HG03108 (cell line): ENCODE measurements around the gene ISG20L2.
"Not testable (repeated sequence)": the region's sequence is repeated elsewhere in the genome, so short reads cannot be mapped to it uniquely, and the experiment has no call there.

Experiments used
- ATAC-seq: cut with Tn5 transposase; IDR thresholded peaks from one replicate; pipeline ENCODE4 v1.9.1; 2021; ENCODE audit warnings: moderate library complexity; ENCODE audit not compliant: unreplicated experiment

The ISG20L2 gene, protein sequence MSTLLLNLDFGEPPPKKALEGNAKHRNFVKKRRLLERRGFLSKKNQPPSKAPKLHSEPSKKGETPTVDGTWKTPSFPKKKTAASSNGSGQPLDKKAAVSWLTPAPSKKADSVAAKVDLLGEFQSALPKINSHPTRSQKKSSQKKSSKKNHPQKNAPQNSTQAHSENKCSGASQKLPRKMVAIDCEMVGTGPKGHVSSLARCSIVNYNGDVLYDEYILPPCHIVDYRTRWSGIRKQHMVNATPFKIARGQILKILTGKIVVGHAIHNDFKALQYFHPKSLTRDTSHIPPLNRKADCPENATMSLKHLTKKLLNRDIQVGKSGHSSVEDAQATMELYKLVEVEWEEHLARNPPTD

GRCh38 chr1:156728599-156729462 lies at the start of gene ISG20L2:
ISG20L2 (minus strand) TSS chr1:156728766; CDS start chr1:156727652, 1,114 bp downstream.
- peak; percentile 86 for ATAC-seq

DNA sequence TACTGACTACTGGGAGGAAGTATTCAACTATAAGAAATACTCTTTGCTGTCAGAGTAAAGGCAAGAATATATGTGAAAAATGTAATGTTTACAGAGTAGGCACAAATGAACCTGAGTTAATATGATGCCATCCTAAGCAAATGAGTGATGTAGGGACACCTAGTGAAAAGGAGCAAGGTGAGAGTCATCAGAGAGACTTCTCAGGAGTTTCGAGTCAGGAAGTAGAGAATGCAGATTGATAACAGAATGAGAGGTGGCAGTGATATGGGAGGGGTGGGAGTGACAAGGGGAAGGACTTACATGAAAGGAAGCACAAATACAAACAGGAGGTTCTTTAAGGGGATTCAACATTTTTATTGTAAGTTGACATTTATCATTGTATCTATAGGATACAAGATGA lies 49.0 kb upstream of the ISG20L2 start:
- no peak for ATAC-seq

GRCh38 chr1:156776942-156777341 lies 48.4 kb upstream of the ISG20L2 start:
- ATAC-seq = no peak

- no peak for ATAC-seq
Measured at GRCh38 chr1:156775799-156776198, 47.2 kb upstream of the ISG20L2 start.

DNA sequence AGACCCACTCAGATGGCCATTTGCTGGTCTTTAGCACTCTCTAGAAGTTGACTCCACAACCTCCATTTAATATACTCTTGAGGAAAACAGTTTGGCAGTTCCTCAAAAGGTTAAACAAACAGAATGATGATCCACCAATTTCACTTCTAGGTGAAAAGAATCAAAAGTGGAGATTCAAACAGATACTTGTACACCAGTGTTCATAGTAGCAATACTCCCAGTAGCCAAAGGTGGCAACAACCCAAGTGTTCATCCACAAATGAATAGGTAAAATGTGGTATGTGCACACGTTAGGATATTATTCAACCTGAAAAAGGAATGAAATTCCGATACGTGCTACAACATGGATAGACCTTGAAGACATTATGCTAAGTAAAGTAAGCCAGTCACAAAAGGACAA lies 45.0 kb upstream of the ISG20L2 start:
- no peak for ATAC-seq

- no peak for ATAC-seq
Measured at GRCh38 chr1:156772728-156773497, 44.3 kb upstream of the ISG20L2 start.

- ATAC-seq = no peak
Measured at GRCh38 chr1:156772222-156772621, 43.7 kb upstream of the ISG20L2 start.

- ATAC-seq = no peak
Measured at GRCh38 chr1:156768610-156769295, 40.2 kb upstream of the ISG20L2 start.

DNA sequence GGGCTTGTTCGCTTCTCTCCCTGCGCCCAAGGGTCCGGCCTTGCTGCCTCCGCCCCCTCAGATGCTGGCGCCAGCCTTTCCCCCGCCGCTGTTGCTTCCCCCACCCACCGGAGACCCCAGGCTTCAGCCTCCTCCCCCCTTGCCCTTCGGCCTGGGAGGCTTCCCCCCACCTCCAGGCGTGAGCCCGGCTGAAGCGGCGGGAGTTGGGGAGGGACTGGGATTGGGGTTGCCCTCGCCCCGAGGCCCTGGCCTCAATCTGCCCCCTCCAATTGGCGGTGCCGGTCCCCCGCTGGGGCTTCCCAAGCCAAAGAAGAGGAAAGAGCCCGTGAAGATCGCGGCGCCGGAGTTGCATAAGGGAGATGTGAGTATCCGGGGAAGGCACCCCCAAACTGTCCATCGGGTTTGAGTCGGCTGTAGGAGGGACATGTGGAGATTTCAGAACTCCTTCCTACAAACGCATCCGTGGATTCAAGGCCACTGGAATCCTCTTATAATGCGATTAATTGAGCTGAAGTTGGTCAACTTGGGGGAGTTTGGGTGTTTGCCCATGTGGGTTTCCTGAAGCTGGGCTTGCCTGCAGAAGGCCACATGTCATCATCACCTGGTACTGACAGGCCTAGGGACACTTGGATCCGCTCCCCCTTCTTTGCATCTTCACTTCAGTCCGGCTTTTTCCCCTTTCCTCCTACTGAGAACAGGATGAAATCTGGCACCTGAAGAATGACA lies 39.5 kb upstream of the ISG20L2 start:
- ATAC-seq = no peak

- peak; percentile 92 for ATAC-seq
Measured at GRCh38 chr1:156767101-156767878, 38.7 kb upstream of the ISG20L2 start, which contains the start of gene PRCC. PRCC (plus strand) TSS chr1:156767535; CDS start chr1:156767772, 237 bp downstream.

DNA sequence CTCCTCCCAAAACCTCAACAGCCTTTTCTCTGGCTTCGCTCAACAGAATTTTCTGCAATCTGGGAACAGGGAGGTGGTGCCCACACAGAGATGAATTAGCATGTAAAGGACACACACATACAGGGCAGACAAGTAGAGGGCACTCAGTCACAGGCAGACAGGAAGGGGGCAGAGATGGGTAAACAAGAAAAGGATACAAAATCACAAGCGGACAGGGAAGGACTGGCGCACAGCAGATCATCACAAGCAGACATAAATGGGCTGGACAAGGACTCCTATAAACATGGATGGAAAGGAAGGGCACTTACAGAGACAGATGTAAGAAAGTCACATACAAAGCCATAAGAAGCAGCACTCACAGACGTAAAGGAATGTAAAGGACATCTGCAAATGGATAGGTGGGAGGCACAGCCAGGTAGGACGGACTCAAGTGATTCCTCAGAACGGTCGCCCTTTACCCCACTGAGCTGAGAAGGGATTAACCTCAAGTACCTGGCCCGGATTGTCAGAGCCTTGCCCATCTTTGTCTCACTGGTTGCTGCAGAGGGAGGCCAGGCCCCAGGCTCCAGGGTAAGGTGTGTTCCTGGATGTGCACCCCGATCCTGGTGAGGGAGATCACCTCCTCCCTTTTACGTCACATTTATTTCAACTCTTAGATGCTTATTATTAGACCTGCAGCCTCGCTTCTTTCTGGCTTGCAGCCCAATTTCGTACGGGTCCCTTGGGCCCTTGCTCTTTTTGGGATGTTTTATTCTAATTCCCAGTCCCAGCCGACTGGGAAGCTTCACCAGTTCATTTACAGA lies 37.9 kb upstream of the ISG20L2 start:
- peak; percentile 2 for ATAC-seq

DNA sequence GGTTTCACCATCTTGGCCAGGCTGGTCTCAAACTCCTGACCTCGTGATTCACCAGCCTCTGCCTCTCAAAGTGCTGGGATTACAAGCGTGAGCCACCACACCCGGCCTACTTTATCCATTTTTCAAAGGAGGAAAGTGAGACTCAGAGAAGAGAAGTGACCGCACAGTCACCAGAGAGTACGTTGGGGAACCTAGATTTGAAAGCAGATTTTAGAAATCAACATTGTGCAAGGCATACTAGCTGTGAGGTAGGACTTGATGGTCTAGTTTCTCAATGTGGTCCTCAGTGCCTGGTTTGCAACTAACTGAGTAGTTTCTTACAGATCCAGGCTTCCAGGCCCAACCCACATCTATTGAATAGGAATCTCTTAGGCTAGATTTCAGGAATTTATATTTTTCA lies 37.1 kb upstream of the ISG20L2 start:
- no peak for ATAC-seq

DNA sequence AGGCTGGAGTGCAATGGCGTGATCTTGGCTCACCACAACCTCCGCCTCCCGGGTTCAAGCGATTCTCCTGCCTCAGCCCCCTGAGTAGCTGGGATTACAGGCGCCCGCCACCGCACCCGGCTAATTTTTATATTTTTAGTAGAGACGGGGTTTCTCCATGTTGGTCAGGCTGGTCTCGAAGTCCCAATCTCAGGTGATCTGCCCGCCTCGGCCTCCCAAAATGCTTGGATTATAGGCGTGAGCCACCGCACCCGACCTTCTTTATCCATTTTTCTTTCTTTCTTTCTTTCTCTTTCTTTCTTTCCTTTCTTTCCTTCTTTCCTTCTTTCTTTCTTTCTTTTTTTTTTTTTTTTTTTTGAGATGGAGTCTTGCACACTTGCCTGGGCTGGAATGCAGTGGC lies 36.6 kb upstream of the ISG20L2 start:
- not testable (repeated sequence) for ATAC-seq

DNA sequence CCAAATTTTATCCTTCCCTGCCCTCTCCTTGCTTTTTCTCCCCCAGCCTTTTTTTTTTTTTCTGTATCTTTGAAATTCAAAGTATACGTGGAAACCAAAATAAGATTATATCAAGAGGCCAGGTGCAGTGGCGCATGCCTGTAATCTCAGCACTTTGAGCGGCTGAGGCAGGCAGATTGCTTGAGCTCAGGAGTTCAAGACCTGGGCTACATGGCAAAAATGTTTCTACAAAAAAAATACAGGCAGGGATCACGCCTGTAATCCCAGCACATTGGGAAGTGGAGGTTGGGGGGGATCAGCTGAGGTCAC lies 32.2 kb upstream of the ISG20L2 start:
- no peak for ATAC-seq

- ATAC-seq = no peak
Measured at GRCh38 chr1:156760092-156760795, 31.7 kb upstream of the ISG20L2 start.

- ATAC-seq = not testable (repeated sequence)
Measured at GRCh38 chr1:156757572-156758253, 29.1 kb upstream of the ISG20L2 start.

- no peak for ATAC-seq
Measured at GRCh38 chr1:156756355-156756754, 27.8 kb upstream of the ISG20L2 start.
